ENCODE measurements around the gene TNK1. TPM values are rescaled to one million over a fixed set of nuclear protein-coding genes. Genes with fewer than 3 reads are reported as not detected.

TNK1 gene
- total RNA-seq, 1 donor from 2014 or later, result 1.8 TPM

DNA sequence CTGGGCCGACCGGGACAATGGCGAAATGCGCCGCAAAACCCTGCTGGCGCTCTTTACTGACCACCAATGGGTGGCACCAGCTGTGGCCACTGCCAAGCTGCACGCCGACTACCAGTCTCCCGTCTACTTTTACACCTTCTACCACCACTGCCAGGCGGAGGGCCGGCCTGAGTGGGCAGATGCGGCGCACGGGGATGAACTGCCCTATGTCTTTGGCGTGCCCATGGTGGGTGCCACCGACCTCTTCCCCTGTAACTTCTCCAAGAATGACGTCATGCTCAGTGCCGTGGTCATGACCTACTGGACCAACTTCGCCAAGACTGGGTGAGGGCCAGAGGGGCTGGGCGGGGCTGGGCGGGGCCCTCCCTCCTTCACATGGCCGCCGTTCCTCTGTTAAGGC is 34.9 kb downstream of the TNK1 start:
- no peak for DNase-seq (ENCODE audit: low spot score)
- no peaks in the 10 kb centered on the region for H3K9me3 ChIP-seq (ENCODE audit: low read depth)
- peaks cover 24% of the 10 kb centered on the region for H3K36me3 Mint-ChIP-seq
- peaks cover 63% of the 10 kb centered on the region for H4K20me1 ChIP-seq (ENCODE audit: low read depth)
- H3K4me1 Mint-ChIP-seq, result peaks cover 44% of the 10 kb centered on the region
- no peak overlapping the region for H2AFZ ChIP-seq (replicated peaks)
- no peak overlapping the region for H3K27ac ChIP-seq
- H3K27me3 ChIP-seq, result no peaks in the 10 kb centered on the region
- no peak overlapping the region for H3K27ac Mint-ChIP-seq
- H3K36me3 ChIP-seq, result peaks cover 8% of the 10 kb centered on the region
- no peaks in the 10 kb centered on the region for H3K79me2 ChIP-seq (ENCODE audit: low read depth)
- H3K9me3 Mint-ChIP-seq, result no peaks in the 10 kb centered on the region
- peaks cover 21% of the 10 kb centered on the region for H3K4me1 ChIP-seq
- no peak for TF ChIP-seq EZH2 (IDR thresholded peaks at IDR 0.05)
- TF ChIP-seq EZH2phosphoT487 (IDR thresholded peaks at IDR 0.05), result no peak
- H3F3A ChIP-seq (ENCODE audit: low read depth), result no peaks in the 10 kb centered on the region
- no peak overlapping the region for H3K4me3 ChIP-seq
- H3K4me2 ChIP-seq, result no peak overlapping the region
- H3K27me3 Mint-ChIP-seq (ENCODE audit: insufficient read depth, low read depth), result peaks cover 5% of the 10 kb centered on the region
- no peak overlapping the region for H3K4me3 Mint-ChIP-seq
- no peak overlapping the region for H3K9ac ChIP-seq

DNA sequence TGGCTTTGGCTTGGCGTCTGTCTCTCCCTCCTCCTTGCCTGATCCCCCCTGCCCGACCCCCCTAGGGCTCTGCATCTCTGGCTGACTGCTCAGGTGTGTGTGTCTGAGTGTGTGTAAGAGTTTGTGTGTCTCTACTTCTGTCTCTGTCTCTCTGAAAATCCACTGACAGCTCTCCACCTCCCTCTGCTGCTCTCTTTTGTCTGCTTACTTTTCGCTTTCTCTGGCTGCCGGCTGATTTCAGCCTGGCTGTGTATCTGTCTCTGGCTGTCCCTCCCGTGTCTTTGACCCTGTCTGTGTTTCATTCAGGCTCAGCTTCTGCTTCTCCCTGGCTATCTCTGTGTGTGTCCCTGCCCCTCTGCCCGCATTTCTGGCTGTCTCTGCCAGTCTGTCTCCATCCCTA is 35.4 kb downstream of the TNK1 start:
- H3K27me3 ChIP-seq, result no peaks in the 10 kb centered on the region
- no peak overlapping the region for H2AFZ ChIP-seq (replicated peaks)
- H4K20me1 ChIP-seq (ENCODE audit: low read depth), result peaks cover 59% of the 10 kb centered on the region
- peak overlapping the region; percentile 40 for H3K27ac Mint-ChIP-seq
- peaks cover 48% of the 10 kb centered on the region for H3K4me1 Mint-ChIP-seq
- H3K36me3 Mint-ChIP-seq, result peaks cover 24% of the 10 kb centered on the region
- H3K4me3 ChIP-seq, result no peak overlapping the region
- peak overlapping the region; percentile 33 for H3K4me3 Mint-ChIP-seq
- TF ChIP-seq, protein P1, sequence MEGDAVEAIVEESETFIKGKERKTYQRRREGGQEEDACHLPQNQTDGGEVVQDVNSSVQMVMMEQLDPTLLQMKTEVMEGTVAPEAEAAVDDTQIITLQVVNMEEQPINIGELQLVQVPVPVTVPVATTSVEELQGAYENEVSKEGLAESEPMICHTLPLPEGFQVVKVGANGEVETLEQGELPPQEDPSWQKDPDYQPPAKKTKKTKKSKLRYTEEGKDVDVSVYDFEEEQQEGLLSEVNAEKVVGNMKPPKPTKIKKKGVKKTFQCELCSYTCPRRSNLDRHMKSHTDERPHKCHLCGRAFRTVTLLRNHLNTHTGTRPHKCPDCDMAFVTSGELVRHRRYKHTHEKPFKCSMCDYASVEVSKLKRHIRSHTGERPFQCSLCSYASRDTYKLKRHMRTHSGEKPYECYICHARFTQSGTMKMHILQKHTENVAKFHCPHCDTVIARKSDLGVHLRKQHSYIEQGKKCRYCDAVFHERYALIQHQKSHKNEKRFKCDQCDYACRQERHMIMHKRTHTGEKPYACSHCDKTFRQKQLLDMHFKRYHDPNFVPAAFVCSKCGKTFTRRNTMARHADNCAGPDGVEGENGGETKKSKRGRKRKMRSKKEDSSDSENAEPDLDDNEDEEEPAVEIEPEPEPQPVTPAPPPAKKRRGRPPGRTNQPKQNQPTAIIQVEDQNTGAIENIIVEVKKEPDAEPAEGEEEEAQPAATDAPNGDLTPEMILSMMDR (IDR thresholded peaks at IDR 0.05), result no peak
- TF ChIP-seq EZH2 (IDR thresholded peaks at IDR 0.05) (no peak), EZH2phosphoT487 (IDR thresholded peaks at IDR 0.05) (no peak)
- peaks cover 8% of the 10 kb centered on the region for H3K36me3 ChIP-seq
- no peak overlapping the region for H3K27ac ChIP-seq
- no peaks in the 10 kb centered on the region for H3K9me3 Mint-ChIP-seq
- DNase-seq (ENCODE audit: low spot score), result no peak
- H3F3A ChIP-seq (ENCODE audit: low read depth), result no peaks in the 10 kb centered on the region
- no peak overlapping the region for H3K9ac ChIP-seq
- no peaks in the 10 kb centered on the region for H3K9me3 ChIP-seq (ENCODE audit: low read depth)
- H3K4me1 ChIP-seq, result peaks cover 21% of the 10 kb centered on the region
- H3K4me2 ChIP-seq, result no peak overlapping the region
- H3K79me2 ChIP-seq (ENCODE audit: low read depth), result no peaks in the 10 kb centered on the region
- H3K27me3 Mint-ChIP-seq (ENCODE audit: insufficient read depth, low read depth), result peaks cover 5% of the 10 kb centered on the region

DNA sequence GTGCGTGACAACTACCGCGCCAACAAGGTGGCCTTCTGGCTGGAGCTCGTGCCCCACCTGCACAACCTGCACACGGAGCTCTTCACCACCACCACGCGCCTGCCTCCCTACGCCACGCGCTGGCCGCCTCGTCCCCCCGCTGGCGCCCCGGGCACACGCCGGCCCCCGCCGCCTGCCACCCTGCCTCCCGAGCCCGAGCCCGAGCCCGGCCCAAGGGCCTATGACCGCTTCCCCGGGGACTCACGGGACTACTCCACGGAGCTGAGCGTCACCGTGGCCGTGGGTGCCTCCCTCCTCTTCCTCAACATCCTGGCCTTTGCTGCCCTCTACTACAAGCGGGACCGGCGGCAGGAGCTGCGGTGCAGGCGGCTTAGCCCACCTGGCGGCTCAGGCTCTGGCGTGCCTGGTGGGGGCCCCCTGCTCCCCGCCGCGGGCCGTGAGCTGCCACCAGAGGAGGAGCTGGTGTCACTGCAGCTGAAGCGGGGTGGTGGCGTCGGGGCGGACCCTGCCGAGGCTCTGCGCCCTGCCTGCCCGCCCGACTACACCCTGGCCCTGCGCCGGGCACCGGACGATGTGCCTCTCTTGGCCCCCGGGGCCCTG is 36.3 kb downstream of the TNK1 start:
- peaks cover 7% of the 10 kb centered on the region for H3K36me3 ChIP-seq
- H3K4me3 Mint-ChIP-seq, result no peak overlapping the region
- H3K4me1 Mint-ChIP-seq, result peaks cover 49% of the 10 kb centered on the region

More for the DNA sequence above, 36.3 kb downstream of the TNK1 start:
- H3K9ac ChIP-seq, result no peak overlapping the region
- H3K4me3 ChIP-seq, result no peak overlapping the region
- H3K27ac ChIP-seq, result no peak overlapping the region
- TF ChIP-seq, protein P1 (IDR thresholded peaks at IDR 0.05), result no peak
- no peak for TF ChIP-seq EZH2 (IDR thresholded peaks at IDR 0.05)
- no peak for TF ChIP-seq EZH2phosphoT487 (IDR thresholded peaks at IDR 0.05)
- peaks cover 22% of the 10 kb centered on the region for H3K36me3 Mint-ChIP-seq
- no peak overlapping the region for H2AFZ ChIP-seq (replicated peaks)
- no peak for DNase-seq (ENCODE audit: low spot score)
- no peaks in the 10 kb centered on the region for H3K9me3 ChIP-seq (ENCODE audit: low read depth)
- no peak overlapping the region for H3K4me2 ChIP-seq
- peaks cover 21% of the 10 kb centered on the region for H3K4me1 ChIP-seq
- H3K27me3 ChIP-seq, result no peaks in the 10 kb centered on the region
- peaks cover 54% of the 10 kb centered on the region for H4K20me1 ChIP-seq (ENCODE audit: low read depth)
- H3F3A ChIP-seq (ENCODE audit: low read depth), result no peaks in the 10 kb centered on the region
- H3K79me2 ChIP-seq (ENCODE audit: low read depth), result no peaks in the 10 kb centered on the region
- peaks cover 5% of the 10 kb centered on the region for H3K27me3 Mint-ChIP-seq (ENCODE audit: insufficient read depth, low read depth)
- no peak overlapping the region for H3K27ac Mint-ChIP-seq
- no peaks in the 10 kb centered on the region for H3K9me3 Mint-ChIP-seq

All from neural progenitor cell (in vitro differentiated cells).